Ammon's horn (tissue), 1 donor: ENCODE data around the gene RFX8.
A peak's percentile ranks its signal among the peaks of the same experiment; 100 is the strongest.

Experiments used
- DNase-seq: peaks from one replicate; pipeline ENCODE4 v3.0.0-alpha.2; 2016; ENCODE audit warnings: low spot score

RFX8 gene

GRCh38 chr2:101410114-101410513 is 64.8 kb downstream of the RFX8 start:
- DNase-seq, result no peak

GRCh38 chr2:101409699-101410098 is 65.2 kb downstream of the RFX8 start:
- DNase-seq, result no peak

- no peak for DNase-seq
These were observed 66.0 kb downstream of the RFX8 start for GRCh38 chr2:101408925-101409324.

- no peak for DNase-seq
These were observed 69.5 kb downstream of the RFX8 start for GRCh38 chr2:101405351-101405899.

GRCh38 chr2:101403745-101404144 is 71.2 kb downstream of the RFX8 start:
- DNase-seq, result no peak

- DNase-seq, result no peak
These were observed 72.3 kb downstream of the RFX8 start for GRCh38 chr2:101402630-101403029.

- DNase-seq, result no peak
These were observed 73.0 kb downstream of the RFX8 start for GRCh38 chr2:101401906-101402305.

GRCh38 chr2:101401326-101401665 is 73.6 kb downstream of the RFX8 start:
- DNase-seq, result no peak

- DNase-seq, result no peak
These were observed 74.2 kb downstream of the RFX8 start for GRCh38 chr2:101400506-101401325.

GRCh38 chr2:101400048-101400447 is 74.9 kb downstream of the RFX8 start:
- DNase-seq, result no peak

- DNase-seq, result no peak
These were observed 75.7 kb downstream of the RFX8 start for GRCh38 chr2:101399021-101399799.

- DNase-seq, result no peak
These were observed 76.6 kb downstream of the RFX8 start for GRCh38 chr2:101398116-101398821.

GRCh38 chr2:101396316-101396717 is 78.6 kb downstream of the RFX8 start:
- DNase-seq, result peak; percentile 67

GRCh38 chr2:101395545-101396315 is 79.2 kb downstream of the RFX8 start:
- no peak for DNase-seq

GRCh38 chr2:101388232-101388631 is 86.7 kb downstream of the RFX8 start:
- no peak for DNase-seq

GRCh38 chr2:101387151-101387834 is 87.6 kb downstream of the RFX8 start, which contains the start of gene CREG2:
Gene CREG2, minus strand, starts transcription at chr2:101387503. Its CDS starts 46 bp downstream, at chr2:101387457.
- DNase-seq, result peak; percentile 69

GRCh38 chr2:101386599-101387150 is 88.2 kb downstream of the RFX8 start:
- no peak for DNase-seq

GRCh38 chr2:101383016-101383541 is 91.8 kb downstream of the RFX8 start:
- no peak for DNase-seq

- no peak for DNase-seq
These were observed 92.5 kb downstream of the RFX8 start for GRCh38 chr2:101382442-101382841.

GRCh38 chr2:101380376-101380775 is 94.5 kb downstream of the RFX8 start:
- DNase-seq, result no peak
